Astrocyte of the cerebellum (primary cell): ENCODE results near the gene DNA2.
A peak's percentile ranks its signal among the peaks of the same experiment; 100 is the strongest.
"Not testable (repeated sequence)": the region's sequence is repeated elsewhere in the genome, so short reads cannot be mapped to it uniquely, and the experiment has no call there.

Experiments
- DNase-seq: peaks from one replicate; pipeline ENCODE4 v3.0.0-alpha.2; 2011; ENCODE audit warnings: low read depth
- H3K4me3 ChIP-seq: 2 replicates; pipeline ENCODE4 v1.5.1; 2011; ENCODE audit warnings: mild to moderate bottlenecking, low read depth, low read length, moderate library complexity
- CTCF ChIP-seq: IDR thresholded peaks from 2 replicates; pipeline ENCODE4 v1.5.1; 2012; ENCODE audit warnings: low read length, low read depth, moderate library complexity, mild to moderate bottlenecking; ENCODE audit errors: missing control alignments
- in situ Hi-C: cut with HindIII; loops from 2 replicates; pipeline ENCODE4 v1.10.0; 2017; ENCODE audit warnings: low sequenced_read_pairs

The DNA2 gene

GRCh38 chr10:68471063-68471585, 649 bp downstream of the DNA2 start:
- in situ Hi-C loops, result no loop called here
- no peak for TF ChIP-seq CTCF
- H3K4me3 ChIP-seq, result peak overlapping the region; percentile 87
- no peak for DNase-seq

- in situ Hi-C loops, result no loop called here
- peak overlapping the region; percentile 87 for H3K4me3 ChIP-seq
- no peak for DNase-seq
- TF ChIP-seq CTCF, result no peak
Observed at GRCh38 chr10:68470300-68470699, 1.5 kb downstream of the DNA2 start.

GRCh38 chr10:68469838-68470237, 1.9 kb downstream of the DNA2 start:
- no peak overlapping the region for H3K4me3 ChIP-seq
- in situ Hi-C loops, result no loop called here
- TF ChIP-seq CTCF, result no peak
- no peak for DNase-seq

GRCh38 chr10:68464729-68465128, 7.0 kb downstream of the DNA2 start:
- DNase-seq, H3K4me3 ChIP-seq, in situ Hi-C loops: not testable (repeated sequence)

- no peak for DNase-seq
- H3K4me3 ChIP-seq, result no peak overlapping the region
- in situ Hi-C loops, result no loop called here
- TF ChIP-seq CTCF, result no peak
Observed at GRCh38 chr10:68463365-68464093, 8.2 kb downstream of the DNA2 start.

- H3K4me3 ChIP-seq, result no peak overlapping the region
- TF ChIP-seq CTCF, result no peak
- in situ Hi-C loops, result no loop called here
- no peak for DNase-seq
Observed at GRCh38 chr10:68462536-68462935, 9.2 kb downstream of the DNA2 start.

GRCh38 chr10:68461032-68461431, 10.7 kb downstream of the DNA2 start:
- in situ Hi-C loops, result no loop called here
- no peak for TF ChIP-seq CTCF
- no peak overlapping the region for H3K4me3 ChIP-seq
- no peak for DNase-seq

GRCh38 chr10:68449698-68450097, 22.1 kb downstream of the DNA2 start:
- peak; percentile 26 for DNase-seq
- in situ Hi-C loops, H3K4me3 ChIP-seq: not testable (repeated sequence)
